Vagina (tissue), 2 donors: ENCODE results near the gene NDFIP2.

Experiments
- POLR2A ChIP-seq, 2 donors: fragments of 450-650 bp; IDR thresholded peaks; one replicate each; pipeline ENCODE4 v1.6.1; 2017; ENCODE audit warnings: antibody characterized with exemption in 2 of 2, mild to moderate bottlenecking in 2 of 2, moderate library complexity in 2 of 2
- TF ChIP-seq, protein P1 (sequence below), 3 experiments: fragments of 450-650 bp in 2 of 3; fragments of 200-600 bp in 1 of 3; sonication (generic) in 1 of 3; IDR thresholded peaks; one replicate each; pipeline ENCODE4 v1.5.1; 2017 to 2019; ENCODE audit warnings: antibody characterized with exemption in 3 of 3, mild to moderate bottlenecking in 2 of 3, moderate library complexity in 2 of 3

- TF ChIP-seq, protein P1, sequence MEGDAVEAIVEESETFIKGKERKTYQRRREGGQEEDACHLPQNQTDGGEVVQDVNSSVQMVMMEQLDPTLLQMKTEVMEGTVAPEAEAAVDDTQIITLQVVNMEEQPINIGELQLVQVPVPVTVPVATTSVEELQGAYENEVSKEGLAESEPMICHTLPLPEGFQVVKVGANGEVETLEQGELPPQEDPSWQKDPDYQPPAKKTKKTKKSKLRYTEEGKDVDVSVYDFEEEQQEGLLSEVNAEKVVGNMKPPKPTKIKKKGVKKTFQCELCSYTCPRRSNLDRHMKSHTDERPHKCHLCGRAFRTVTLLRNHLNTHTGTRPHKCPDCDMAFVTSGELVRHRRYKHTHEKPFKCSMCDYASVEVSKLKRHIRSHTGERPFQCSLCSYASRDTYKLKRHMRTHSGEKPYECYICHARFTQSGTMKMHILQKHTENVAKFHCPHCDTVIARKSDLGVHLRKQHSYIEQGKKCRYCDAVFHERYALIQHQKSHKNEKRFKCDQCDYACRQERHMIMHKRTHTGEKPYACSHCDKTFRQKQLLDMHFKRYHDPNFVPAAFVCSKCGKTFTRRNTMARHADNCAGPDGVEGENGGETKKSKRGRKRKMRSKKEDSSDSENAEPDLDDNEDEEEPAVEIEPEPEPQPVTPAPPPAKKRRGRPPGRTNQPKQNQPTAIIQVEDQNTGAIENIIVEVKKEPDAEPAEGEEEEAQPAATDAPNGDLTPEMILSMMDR (IDR thresholded peaks at IDR 0.05) = no peak
- no peak for TF ChIP-seq POLR2A (IDR thresholded peaks at IDR 0.05)
Observed at GRCh38 chr13:79547211-79548195, 66.5 kb downstream of the NDFIP2 start.
